GM23338 (cell line): ENCODE measurements around the gene SFN.

Experiments used
- CREB1 ChIP-seq: fragments of 250-450 bp; sonication (Bioruptor Pico); IDR thresholded peaks from 2 replicates; pipeline ENCODE4 v1.5.0; 2020; ENCODE audit warnings: low read depth, mild to moderate bottlenecking, moderate library complexity
- CTCF ChIP-seq, 2 experiments: fragments of 200-600 bp in 1 of 2; sonication (generic) in 1 of 2; conservative IDR thresholded peaks; 2 replicates each; pipeline versions ENCODE4 v1.5.1 to v1.6.1; 2016 to 2017; ENCODE audit warnings: antibody characterized with exemption in 2 of 2, low read depth in 2 of 2, mild to moderate bottlenecking in 2 of 2, moderate library complexity in 1 of 2
- ETS1 ChIP-seq: IDR thresholded peaks from 2 replicates; pipeline ENCODE4 v1.6.1; 2016; ENCODE audit warnings: antibody characterized with exemption
- EZH2 ChIP-seq: fragments of 200-600 bp; sonication (generic); IDR thresholded peaks from one replicate; pipeline ENCODE4 v1.8.0; 2017; ENCODE audit warnings: antibody characterized with exemption, mild to moderate bottlenecking, low read depth; ENCODE audit not compliant: unreplicated experiment
- EZH2phosphoT487 ChIP-seq: fragments of 200-600 bp; sonication (generic); IDR thresholded peaks from one replicate; pipeline ENCODE4 v1.8.1; 2018; ENCODE audit warnings: antibody characterized with exemption; ENCODE audit not compliant: unreplicated experiment
- JUNB ChIP-seq: IDR thresholded peaks from one replicate; pipeline ENCODE4 v1.6.1; 2016; ENCODE audit warnings: antibody characterized with exemption; ENCODE audit not compliant: unreplicated experiment
- POLR2AphosphoS5 ChIP-seq: IDR thresholded peaks from 2 replicates; pipeline ENCODE4 v1.6.1; 2016; ENCODE audit warnings: antibody characterized with exemption, low read depth
- REST ChIP-seq: IDR thresholded peaks from one replicate; pipeline ENCODE4 v1.6.1; 2018; ENCODE audit warnings: antibody characterized with exemption; ENCODE audit not compliant: unreplicated experiment
- STAT1 ChIP-seq: IDR thresholded peaks from one replicate; pipeline ENCODE4 v1.6.1; 2016; ENCODE audit warnings: antibody characterized with exemption; ENCODE audit not compliant: unreplicated experiment
- ZNF114 ChIP-seq: fragments of 250-450 bp; sonication (Bioruptor Pico); IDR thresholded peaks from 2 replicates; pipeline ENCODE4 v1.5.0; 2020; ENCODE audit warnings: mild to moderate bottlenecking, moderate library complexity
- ZNF331 ChIP-seq: fragments of 250-450 bp; sonication (Bioruptor Pico); IDR thresholded peaks from 2 replicates; pipeline ENCODE4 v1.5.0; 2020; ENCODE audit warnings: low read depth, mild to moderate bottlenecking, moderate library complexity
- ZNF462 ChIP-seq: fragments of 250-450 bp; sonication (Bioruptor Pico); IDR thresholded peaks from 2 replicates; pipeline ENCODE4 v1.5.0; 2020; ENCODE audit warnings: mild to moderate bottlenecking, moderate library complexity

GRCh38 chr1:26900815-26901511, 38.0 kb downstream of the SFN start:
- no peak for TF ChIP-seq POLR2AphosphoS5
- no peak for TF ChIP-seq EZH2phosphoT487
- TF ChIP-seq CTCF (conservative IDR thresholded peaks at IDR 0.05; ENCODE audit: low read depth in 2 of 2): no peak
- TF ChIP-seq ZNF462 (CRISPR knock-in tag): no peak
- no peak for TF ChIP-seq EZH2
- TF ChIP-seq REST: no peak
- TF ChIP-seq STAT1: no peak
- no peak for TF ChIP-seq ZNF331
- TF ChIP-seq CREB1: no peak
- no peak for TF ChIP-seq JUNB
- no peak for TF ChIP-seq ETS1
- TF ChIP-seq ZNF114 (CRISPR knock-in tag): no peak
